NCI-H1436 treated with DMSO at 0.1 percent for 48 hours (cell line): ENCODE data around the gene OR4N5.
"Not testable (repeated sequence)": the region's sequence is repeated elsewhere in the genome, so short reads cannot be mapped to it uniquely, and the experiment has no call there.

Source experiments
- DNase-seq: peaks from one replicate; lab custom pipeline; 2025; lab: John Stamatoyannopoulos, UW

OR4N5 gene

GRCh38 chr14:20138520-20138919 is at the start of gene OR4N5:
OR4N5 (plus strand) TSS chr14:20138820; CDS start chr14:20143736, 4,916 bp downstream.
- DNase-seq = no peak

- no peak for DNase-seq
These were observed 46.6 kb upstream of the OR4N5 start for GRCh38 chr14:20092050-20092449.

- no peak for DNase-seq
These were observed 45.2 kb upstream of the OR4N5 start for GRCh38 chr14:20093442-20093841.

- DNase-seq = not testable (repeated sequence)
These were observed 39.5 kb upstream of the OR4N5 start for GRCh38 chr14:20098926-20099770.

GRCh38 chr14:20110438-20110837 is 28.2 kb upstream of the OR4N5 start, which contains the start of gene OR4K17:
OR4K17 (plus strand) TSS chr14:20110739; CDS start chr14:20117500, 6,761 bp downstream.
- no peak for DNase-seq

- DNase-seq = no peak
These were observed 26.3 kb upstream of the OR4N5 start for GRCh38 chr14:20112321-20112720.

- no peak for DNase-seq
These were observed 21.9 kb upstream of the OR4N5 start for GRCh38 chr14:20116748-20117147.

- no peak for DNase-seq
These were observed 19.8 kb upstream of the OR4N5 start for GRCh38 chr14:20118795-20119194.

- no peak for DNase-seq
These were observed 5.3 kb downstream of the OR4N5 start for GRCh38 chr14:20143911-20144310.

GRCh38 chr14:20144820-20145219 is 6.2 kb downstream of the OR4N5 start:
- DNase-seq = no peak

- DNase-seq = no peak
These were observed 25.8 kb downstream of the OR4N5 start for GRCh38 chr14:20164462-20164861.

- no peak for DNase-seq
These were observed 28.5 kb downstream of the OR4N5 start for GRCh38 chr14:20167091-20167490.

- DNase-seq = not testable (repeated sequence)
These were observed 31.2 kb downstream of the OR4N5 start for GRCh38 chr14:20169852-20170251.

GRCh38 chr14:20174205-20174604 is 35.6 kb downstream of the OR4N5 start:
- DNase-seq = not testable (repeated sequence)

- DNase-seq = no peak
These were observed 37.7 kb downstream of the OR4N5 start for GRCh38 chr14:20176330-20176729.

GRCh38 chr14:20177433-20177974 is 38.9 kb downstream of the OR4N5 start:
- no peak for DNase-seq

GRCh38 chr14:20179218-20179617 is 40.6 kb downstream of the OR4N5 start:
- DNase-seq = no peak

GRCh38 chr14:20179880-20180279 is 41.3 kb downstream of the OR4N5 start:
- no peak for DNase-seq

- no peak for DNase-seq
These were observed 41.9 kb downstream of the OR4N5 start for GRCh38 chr14:20180486-20180885.

- DNase-seq = no peak
These were observed 45.6 kb downstream of the OR4N5 start for GRCh38 chr14:20184181-20184580.

- no peak for DNase-seq
These were observed 52.0 kb downstream of the OR4N5 start, which contains the start of gene OR11G2 for GRCh38 chr14:20190596-20190995. OR11G2 (plus strand) TSS chr14:20190896; CDS start chr14:20197438, 6,542 bp downstream.

- no peak for DNase-seq
These were observed 52.8 kb downstream of the OR4N5 start for GRCh38 chr14:20191396-20191795.

- no peak for DNase-seq
These were observed 55.5 kb downstream of the OR4N5 start for GRCh38 chr14:20194101-20194500.
